HG03025 (cell line): Measurements from ENCODE around the gene ANKRD27.
"Not testable (repeated sequence)": the region's sequence is repeated elsewhere in the genome, so short reads cannot be mapped to it uniquely, and the experiment has no call there.

Experiments
- ATAC-seq: cut with Tn5 transposase; IDR thresholded peaks from one replicate; pipeline ENCODE4 v1.9.1; 2021; ENCODE audit warnings: mild to moderate bottlenecking, moderate library complexity; ENCODE audit not compliant: unreplicated experiment, low FRiP score

ANKRD27 gene

GRCh38 chr19:32656379-32656778, 18.6 kb downstream of the ANKRD27 start:
- ATAC-seq: not testable (repeated sequence)

GRCh38 chr19:32653599-32653915, 21.4 kb downstream of the ANKRD27 start:
- no peak for ATAC-seq

- no peak for ATAC-seq
Observed at GRCh38 chr19:32652894-32653598, 21.9 kb downstream of the ANKRD27 start.

GRCh38 chr19:32652331-32652730, 22.6 kb downstream of the ANKRD27 start:
- ATAC-seq: not testable (repeated sequence)

GRCh38 chr19:32651729-32652140, 23.2 kb downstream of the ANKRD27 start:
- ATAC-seq: no peak

- ATAC-seq: no peak
Observed at GRCh38 chr19:32650671-32651070, 24.3 kb downstream of the ANKRD27 start.

- no peak for ATAC-seq
Observed at GRCh38 chr19:32649751-32650150, 25.2 kb downstream of the ANKRD27 start.

- no peak for ATAC-seq
Observed at GRCh38 chr19:32647361-32647760, 27.6 kb downstream of the ANKRD27 start.

- ATAC-seq: no peak
Observed at GRCh38 chr19:32646556-32646955, 28.4 kb downstream of the ANKRD27 start.

- no peak for ATAC-seq
Observed at GRCh38 chr19:32642771-32643170, 32.2 kb downstream of the ANKRD27 start.

GRCh38 chr19:32638625-32639024, 36.4 kb downstream of the ANKRD27 start:
- ATAC-seq: no peak

- no peak for ATAC-seq
Observed at GRCh38 chr19:32637480-32637879, 37.5 kb downstream of the ANKRD27 start.

GRCh38 chr19:32631381-32631780, 43.6 kb downstream of the ANKRD27 start:
- no peak for ATAC-seq

- no peak for ATAC-seq
Observed at GRCh38 chr19:32630338-32630737, 44.6 kb downstream of the ANKRD27 start.

GRCh38 chr19:32627714-32628270, 47.2 kb downstream of the ANKRD27 start:
- ATAC-seq: no peak

- no peak for ATAC-seq
Observed at GRCh38 chr19:32626969-32627368, 48.0 kb downstream of the ANKRD27 start.

- no peak for ATAC-seq
Observed at GRCh38 chr19:32624410-32624809, 50.6 kb downstream of the ANKRD27 start.

GRCh38 chr19:32622002-32622401, 53.0 kb downstream of the ANKRD27 start:
- ATAC-seq: no peak

GRCh38 chr19:32619051-32619685, 55.8 kb downstream of the ANKRD27 start:
- ATAC-seq: no peak

- ATAC-seq: no peak
Observed at GRCh38 chr19:32615569-32615968, 59.4 kb downstream of the ANKRD27 start.

- ATAC-seq: no peak
Observed at GRCh38 chr19:32614916-32615315, 60.1 kb downstream of the ANKRD27 start.

GRCh38 chr19:32613008-32613407, 62.0 kb downstream of the ANKRD27 start:
- ATAC-seq: no peak
